GM13976 (cell line): ENCODE data around the gene PRKAR2B.

Experiments used
- DNase-seq: peaks from one replicate; pipeline ENCODE4 v3.0.0; 2012; ENCODE audit warnings: low spot score
- CTCF ChIP-seq: IDR thresholded peaks from 2 replicates; pipeline ENCODE4 v1.5.1; 2012; ENCODE audit warnings: borderline replicate concordance, mild to moderate bottlenecking; ENCODE audit not compliant: insufficient read depth; ENCODE audit errors: extremely low read depth, missing control alignments, control extremely low read depth
- in situ Hi-C: fragments of 300-500 bp; cut with MboI; formaldehyde crosslinking; loops from one replicate; pipeline ENCODE4 v1.12.0; 2022; ENCODE audit warnings: low sequenced_read_pairs, mixed read lengths, inconsistent platforms; ENCODE audit not compliant: unreplicated experiment

The PRKAR2B gene

GRCh38 chr7:107076781-107077698 is 32.5 kb downstream of the PRKAR2B start:
- in situ Hi-C loops = no loop called here
- TF ChIP-seq CTCF = no peak
- no peak for DNase-seq

- no peak for DNase-seq
- in situ Hi-C loops = no loop called here
- no peak for TF ChIP-seq CTCF
Measured at GRCh38 chr7:107077699-107078516, 33.4 kb downstream of the PRKAR2B start.

- no peak for DNase-seq
- TF ChIP-seq CTCF = no peak
- in situ Hi-C loops = no loop called here
Measured at GRCh38 chr7:107078517-107078966, 34.0 kb downstream of the PRKAR2B start.

- in situ Hi-C loops = no loop called here
- DNase-seq = no peak
- no peak for TF ChIP-seq CTCF
Measured at GRCh38 chr7:107079212-107079940, 34.9 kb downstream of the PRKAR2B start.

- DNase-seq = no peak
- no peak for TF ChIP-seq CTCF
- in situ Hi-C loops = no loop called here
Measured at GRCh38 chr7:107080099-107080505, 35.6 kb downstream of the PRKAR2B start.

GRCh38 chr7:107080533-107080932 is 36.0 kb downstream of the PRKAR2B start:
- DNase-seq = no peak
- in situ Hi-C loops = no loop called here
- no peak for TF ChIP-seq CTCF
